SK-N-SH treated with all-trans-retinoic acid at 6 μM for 48 hours (cell line): ENCODE results near the gene PIGV.
A peak's percentile ranks its signal among the peaks of the same experiment; 100 is the strongest.

Source experiments
- ATAC-seq: fragments of 200-7000 bp; cut with Tn5 transposase; 3 replicates; pipeline ENCODE4 v1.9.1; 2020; ENCODE audit warnings: mild to moderate bottlenecking, moderate library complexity
- ARNTL ChIP-seq: fragments of 450-650 bp; formaldehyde crosslinking; IDR thresholded peaks from 2 replicates; pipeline ENCODE4 v1.5.0; 2020; ENCODE audit warnings: low read depth, mild to moderate bottlenecking, moderate library complexity, borderline replicate concordance
- BACH2 ChIP-seq: fragments of 250-450 bp; sonication (Bioruptor Pico); IDR thresholded peaks from 2 replicates; pipeline ENCODE4 v1.9.0; 2021; ENCODE audit warnings: mild to moderate bottlenecking, borderline replicate concordance
- CSDC2 ChIP-seq: fragments of 250-450 bp; sonication (Bioruptor Pico); IDR thresholded peaks from 2 replicates; pipeline ENCODE4 v1.5.0; 2020; ENCODE audit warnings: mild to moderate bottlenecking, moderate library complexity
- ESRRG ChIP-seq: fragments of 250-450 bp; sonication (Bioruptor Pico); IDR thresholded peaks from 2 replicates; pipeline ENCODE4 v1.6.1; 2021; ENCODE audit warnings: mild to moderate bottlenecking
- GLIS3 ChIP-seq: fragments of 250-450 bp; sonication (Bioruptor Pico); IDR thresholded peaks from 2 replicates; pipeline ENCODE4 v1.5.0; 2020; ENCODE audit warnings: mild to moderate bottlenecking, moderate library complexity
- ISL1 ChIP-seq: fragments of 250-450 bp; sonication (Bioruptor Pico); IDR thresholded peaks from 2 replicates; pipeline ENCODE4 v2.1.2; 2022; ENCODE audit warnings: mild to moderate bottlenecking, moderate library complexity
- OSR1 ChIP-seq: fragments of 250-450 bp; sonication (Bioruptor Pico); IDR thresholded peaks from 2 replicates; pipeline ENCODE4 v1.8.0; 2022; ENCODE audit warnings: moderate library complexity, mild to moderate bottlenecking, inconsistent platforms
- PATZ1 ChIP-seq: fragments of 250-450 bp; sonication (Bioruptor Pico); IDR thresholded peaks from 2 replicates; pipeline ENCODE4 v1.8.0; 2020; ENCODE audit warnings: mild to moderate bottlenecking, moderate library complexity, borderline replicate concordance
- PPARA ChIP-seq: fragments of 250-450 bp; sonication (Bioruptor Pico); IDR thresholded peaks from 2 replicates; pipeline ENCODE4 v1.5.0; 2020; ENCODE audit warnings: mild to moderate bottlenecking, borderline replicate concordance
- RARB ChIP-seq: fragments of 250-450 bp; sonication (Bioruptor Pico); IDR thresholded peaks from 2 replicates; pipeline ENCODE4 v1.8.0; 2021; ENCODE audit warnings: mild to moderate bottlenecking, moderate library complexity
- TCF4 ChIP-seq: fragments of 250-450 bp; sonication (Bioruptor Pico); IDR thresholded peaks from 2 replicates; pipeline ENCODE4 v1.8.0; 2021; ENCODE audit warnings: mild to moderate bottlenecking, moderate library complexity, borderline replicate concordance
- TOX ChIP-seq: fragments of 250-450 bp; sonication (Bioruptor Pico); IDR thresholded peaks from 2 replicates; pipeline ENCODE4 v1.8.0; 2021; ENCODE audit warnings: mild to moderate bottlenecking, moderate library complexity, borderline replicate concordance
- ZC3H10 ChIP-seq: fragments of 250-450 bp; sonication (Bioruptor Pico); IDR thresholded peaks from 2 replicates; pipeline ENCODE4 v1.5.1; 2021; ENCODE audit warnings: mild to moderate bottlenecking, moderate library complexity
- ZFP30 ChIP-seq: fragments of 450-650 bp; formaldehyde crosslinking; IDR thresholded peaks from 2 replicates; pipeline ENCODE4 v1.5.0; 2022; ENCODE audit warnings: mild to moderate bottlenecking, moderate library complexity
- ZNF565 ChIP-seq: fragments of 450-650 bp; formaldehyde crosslinking; conservative IDR thresholded peaks from 2 replicates; pipeline ENCODE4 v1.5.0; 2020; ENCODE audit warnings: low read depth, mild to moderate bottlenecking, moderate library complexity
- ZNF70 ChIP-seq: fragments of 450-650 bp; formaldehyde crosslinking; IDR thresholded peaks from 2 replicates; pipeline ENCODE4 v1.5.0; 2020; ENCODE audit warnings: mild to moderate bottlenecking, moderate library complexity
- ZNF8 ChIP-seq: fragments of 450-650 bp; formaldehyde crosslinking; IDR thresholded peaks from 2 replicates; pipeline ENCODE4 v1.5.0; 2020; ENCODE audit warnings: mild to moderate bottlenecking, moderate library complexity
- TF ChIP-seq, protein P1 (sequence below): fragments of 250-450 bp; sonication (Bioruptor Pico); IDR thresholded peaks from 2 replicates; pipeline ENCODE4 v1.8.0; 2021; ENCODE audit warnings: low read depth, mild to moderate bottlenecking, moderate library complexity, borderline replicate concordance
- TF ChIP-seq, protein P2 (sequence below): fragments of 250-450 bp; sonication (Bioruptor Pico); IDR thresholded peaks from 2 replicates; pipeline ENCODE4 v1.5.1; 2020; ENCODE audit warnings: low read depth, mild to moderate bottlenecking, moderate library complexity
- TF ChIP-seq, protein P3 (sequence below): fragments of 250-450 bp; sonication (Bioruptor Pico); IDR thresholded peaks from 2 replicates; pipeline ENCODE4 v1.5.1; 2021; ENCODE audit warnings: mild to moderate bottlenecking, moderate library complexity

The PIGV gene

GRCh38 chr1:26785611-26786436, 1.9 kb upstream of the PIGV start:
- no peak for ATAC-seq
- TF ChIP-seq, protein P1, sequence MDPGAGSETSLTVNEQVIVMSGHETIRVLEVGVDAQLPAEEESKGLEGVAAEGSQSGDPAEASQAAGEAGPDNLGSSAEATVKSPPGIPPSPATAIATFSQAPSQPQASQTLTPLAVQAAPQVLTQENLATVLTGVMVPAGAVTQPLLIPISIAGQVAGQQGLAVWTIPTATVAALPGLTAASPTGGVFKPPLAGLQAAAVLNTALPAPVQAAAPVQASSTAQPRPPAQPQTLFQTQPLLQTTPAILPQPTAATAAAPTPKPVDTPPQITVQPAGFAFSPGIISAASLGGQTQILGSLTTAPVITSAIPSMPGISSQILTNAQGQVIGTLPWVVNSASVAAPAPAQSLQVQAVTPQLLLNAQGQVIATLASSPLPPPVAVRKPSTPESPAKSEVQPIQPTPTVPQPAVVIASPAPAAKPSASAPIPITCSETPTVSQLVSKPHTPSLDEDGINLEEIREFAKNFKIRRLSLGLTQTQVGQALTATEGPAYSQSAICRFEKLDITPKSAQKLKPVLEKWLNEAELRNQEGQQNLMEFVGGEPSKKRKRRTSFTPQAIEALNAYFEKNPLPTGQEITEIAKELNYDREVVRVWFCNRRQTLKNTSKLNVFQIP: no peak
- TF ChIP-seq CSDC2 (CRISPR knock-in tag) (no peak), TCF4 (CRISPR knock-in tag) (no peak), ZNF565 (CRISPR knock-in tag) (no peak), OSR1 (no peak), TOX (no peak), ISL1 (CRISPR knock-in tag) (no peak), RARB (no peak), PATZ1 (no peak), ZFP30 (no peak), ESRRG (CRISPR knock-in tag) (no peak), ZNF70 (CRISPR knock-in tag) (no peak), ARNTL (CRISPR knock-in tag) (no peak), GLIS3 (CRISPR knock-in tag) (no peak), ZC3H10 (CRISPR knock-in tag) (no peak), PPARA (CRISPR knock-in tag) (no peak), BACH2 (CRISPR knock-in tag) (no peak)
- TF ChIP-seq, protein P2, sequence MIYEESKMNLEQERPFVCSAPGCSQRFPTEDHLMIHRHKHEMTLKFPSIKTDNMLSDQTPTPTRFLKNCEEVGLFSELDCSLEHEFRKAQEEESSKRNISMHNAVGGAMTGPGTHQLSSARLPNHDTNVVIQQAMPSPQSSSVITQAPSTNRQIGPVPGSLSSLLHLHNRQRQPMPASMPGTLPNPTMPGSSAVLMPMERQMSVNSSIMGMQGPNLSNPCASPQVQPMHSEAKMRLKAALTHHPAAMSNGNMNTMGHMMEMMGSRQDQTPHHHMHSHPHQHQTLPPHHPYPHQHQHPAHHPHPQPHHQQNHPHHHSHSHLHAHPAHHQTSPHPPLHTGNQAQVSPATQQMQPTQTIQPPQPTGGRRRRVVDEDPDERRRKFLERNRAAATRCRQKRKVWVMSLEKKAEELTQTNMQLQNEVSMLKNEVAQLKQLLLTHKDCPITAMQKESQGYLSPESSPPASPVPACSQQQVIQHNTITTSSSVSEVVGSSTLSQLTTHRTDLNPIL (CRISPR knock-in tag): no peak
- TF ChIP-seq, protein P3, sequence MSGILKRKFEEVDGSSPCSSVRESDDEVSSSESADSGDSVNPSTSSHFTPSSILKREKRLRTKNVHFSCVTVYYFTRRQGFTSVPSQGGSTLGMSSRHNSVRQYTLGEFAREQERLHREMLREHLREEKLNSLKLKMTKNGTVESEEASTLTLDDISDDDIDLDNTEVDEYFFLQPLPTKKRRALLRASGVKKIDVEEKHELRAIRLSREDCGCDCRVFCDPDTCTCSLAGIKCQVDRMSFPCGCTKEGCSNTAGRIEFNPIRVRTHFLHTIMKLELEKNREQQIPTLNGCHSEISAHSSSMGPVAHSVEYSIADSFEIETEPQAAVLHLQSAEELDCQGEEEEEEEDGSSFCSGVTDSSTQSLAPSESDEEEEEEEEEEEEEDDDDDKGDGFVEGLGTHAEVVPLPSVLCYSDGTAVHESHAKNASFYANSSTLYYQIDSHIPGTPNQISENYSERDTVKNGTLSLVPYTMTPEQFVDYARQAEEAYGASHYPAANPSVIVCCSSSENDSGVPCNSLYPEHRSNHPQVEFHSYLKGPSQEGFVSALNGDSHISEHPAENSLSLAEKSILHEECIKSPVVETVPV (CRISPR knock-in tag): no peak

GRCh38 chr1:26786437-26787380, 1.0 kb upstream of the PIGV start:
- TF ChIP-seq GLIS3 (CRISPR knock-in tag): no peak
- TF ChIP-seq ZC3H10 (CRISPR knock-in tag): no peak
- TF ChIP-seq, protein P2 (CRISPR knock-in tag): no peak
- TF ChIP-seq PPARA (CRISPR knock-in tag): no peak
- no peak for TF ChIP-seq ISL1 (CRISPR knock-in tag)
- no peak for TF ChIP-seq ZNF8 (CRISPR knock-in tag)
- ATAC-seq: peak; percentile 72

GRCh38 chr1:26787381-26787705, 407 bp upstream of the PIGV start:
- ATAC-seq: peak; percentile 25
- TF ChIP-seq PATZ1 (0 out of 2 replicates have a peak, but pooled peaks have one; percentile 12), TOX (no peak), ZC3H10 (CRISPR knock-in tag) (no peak)
